Prostate gland (tissue), 2 donors: Measurements from ENCODE around the gene GNA14. TPM values are rescaled to one million over a fixed set of nuclear protein-coding genes. Genes with fewer than 3 reads are reported as not detected.

ENCODE experiments used
- DNase-seq: peaks from one replicate; pipeline ENCODE4 v3.0.0-alpha.2; 2019; ENCODE audit warnings: low spot score
- H3K27ac ChIP-seq, 2 donors: fragments of 200-600 bp; sonication (generic); 2 replicates each; pipeline ENCODE4 v1.5.1; 2017 to 2019
- H3K27me3 ChIP-seq: fragments of 200-600 bp; sonication (generic); replicated peaks from 2 replicates; pipeline ENCODE4 v1.5.1; 2019; ENCODE audit not compliant: insufficient read depth
- H3K36me3 ChIP-seq, 2 donors: fragments of 200-600 bp; sonication (generic); 1 replicate in 1 of 2; 2 replicates in 1 of 2; pipeline versions ENCODE4 v1.5.1 to v1.8.1; 2017 to 2019
- H3K4me1 ChIP-seq: fragments of 200-600 bp; sonication (generic); replicated peaks from 2 replicates; pipeline ENCODE4 v1.5.1; 2019
- H3K4me3 ChIP-seq, 2 donors: fragments of 200-600 bp; sonication (generic); 2 replicates each; pipeline ENCODE4 v1.5.1; 2017 to 2019
- H3K9me3 ChIP-seq: fragments of 200-600 bp; sonication (generic); 2 replicates; pipeline ENCODE4 v1.5.1; 2017
- CTCF ChIP-seq, 4 experiments: fragments of 200-600 bp in 2 of 4; fragments of 450-650 bp in 2 of 4; sonication (generic) in 2 of 4; IDR thresholded peaks; 1 replicate in 3 of 4; 2 replicates in 1 of 4; pipeline ENCODE4 v1.5.1; 2016 to 2019; ENCODE audit warnings: antibody characterized with exemption in 4 of 4, mild to moderate bottlenecking in 2 of 4, moderate library complexity in 2 of 4
- POLR2A ChIP-seq: fragments of 450-650 bp; IDR thresholded peaks from one replicate; pipeline ENCODE4 v1.6.1; 2016; ENCODE audit warnings: antibody characterized with exemption, mild to moderate bottlenecking
- POLR2AphosphoS5 ChIP-seq: sonication (generic); formaldehyde crosslinking; IDR thresholded peaks from one replicate; pipeline ENCODE4 v1.6.1; 2017; ENCODE audit warnings: antibody characterized with exemption
- WGBS: methylation state at CpG from one replicate; pipeline ENCODE4 v1.1.5; 2018; 5-methylcytosine and 5-hydroxymethylcytosine counted together
- intact Hi-C: fragments of 100-400 bp; cut with DNase I; formaldehyde crosslinking; loops from one replicate; pipeline ENCODE4 v1.14.2; 2022
- total RNA-seq, 2 donors: library from RNA; depleted of rRNA; stranded (reverse); fragments of >200 nt; gene quantifications; one replicate each; pipeline ENCODE4 v1.1.0, GENCODE V29; 2016

GNA14 gene
- total RNA-seq, 2 donors from 2014 or later: 2.4 to 5.5 TPM

GRCh38 chr9:77543131-77543822 is 104.8 kb downstream of the GNA14 start:
- intact Hi-C loops: no loop called here
- no peak overlapping the region for H3K27ac ChIP-seq
- H3K4me1 ChIP-seq: no peaks in the 10 kb centered on the region
- H3K27me3 ChIP-seq: no peaks in the 10 kb centered on the region
- 94% methylated on average over 7 of the region's 7 CpGs for WGBS
- H3K9me3 ChIP-seq: no peaks in the 10 kb centered on the region
- no peaks in the 10 kb centered on the region for H3K36me3 ChIP-seq
- no peak overlapping the region for H3K4me3 ChIP-seq
- no peak for DNase-seq
- TF ChIP-seq CTCF (IDR thresholded peaks at IDR 0.05): no peak
- no peak for TF ChIP-seq POLR2AphosphoS5
- no peak for TF ChIP-seq POLR2A

GRCh38 chr9:77541600-77541999 is 106.5 kb downstream of the GNA14 start:
- H3K27ac ChIP-seq: no peak overlapping the region
- intact Hi-C loops: no loop called here
- H3K27me3 ChIP-seq: no peaks in the 10 kb centered on the region
- DNase-seq: no peak
- H3K36me3 ChIP-seq: no peaks in the 10 kb centered on the region
- no peak for TF ChIP-seq CTCF (IDR thresholded peaks at IDR 0.05)
- no peak for TF ChIP-seq POLR2AphosphoS5
- TF ChIP-seq POLR2A: no peak
- H3K4me1 ChIP-seq: no peaks in the 10 kb centered on the region
- H3K4me3 ChIP-seq: no peak overlapping the region
- H3K9me3 ChIP-seq: no peaks in the 10 kb centered on the region
- WGBS: 97% methylated on average over 1 of the region's 1 CpG

- intact Hi-C loops: no loop called here
- Histone ChIP-seq H3K27me3 (no peaks in the 10 kb centered on the region), H3K4me3 (no peak overlapping the region), H3K36me3 (no peaks in the 10 kb centered on the region), H3K27ac (no peak overlapping the region), H3K4me1 (no peaks in the 10 kb centered on the region), H3K9me3 (no peaks in the 10 kb centered on the region)
- TF ChIP-seq CTCF (IDR thresholded peaks at IDR 0.05): no peak
- TF ChIP-seq POLR2AphosphoS5: no peak
- TF ChIP-seq POLR2A: no peak
- 89% methylated on average over 2 of the region's 2 CpGs for WGBS
- DNase-seq: no peak
These were observed 107.1 kb downstream of the GNA14 start for GRCh38 chr9:77541055-77541454.

- DNase-seq: no peak
- Histone ChIP-seq H3K9me3 (no peaks in the 10 kb centered on the region), H3K4me1 (no peaks in the 10 kb centered on the region), H3K36me3 (no peaks in the 10 kb centered on the region), H3K27me3 (no peaks in the 10 kb centered on the region), H3K4me3 (no peak overlapping the region), H3K27ac (no peak overlapping the region)
- 69% methylated on average over 7 of the region's 7 CpGs for WGBS
- intact Hi-C loops: no loop called here
- peak; percentile 13 for TF ChIP-seq POLR2AphosphoS5
- TF ChIP-seq CTCF (IDR thresholded peaks at IDR 0.05): no peak
- no peak for TF ChIP-seq POLR2A
These were observed 113.6 kb downstream of the GNA14 start for GRCh38 chr9:77534376-77535057.

GRCh38 chr9:77533671-77534070 is 114.5 kb downstream of the GNA14 start:
- Histone ChIP-seq H3K36me3 (no peaks in the 10 kb centered on the region), H3K4me3 (no peak overlapping the region), H3K4me1 (no peaks in the 10 kb centered on the region), H3K27me3 (no peaks in the 10 kb centered on the region), H3K27ac (no peak overlapping the region), H3K9me3 (no peaks in the 10 kb centered on the region)
- WGBS: 93% methylated on average over 3 of the region's 3 CpGs
- TF ChIP-seq POLR2A: no peak
- no peak for TF ChIP-seq CTCF (IDR thresholded peaks at IDR 0.05)
- no peak for TF ChIP-seq POLR2AphosphoS5
- intact Hi-C loops: no loop called here
- DNase-seq: no peak
